Astrocyte (in vitro differentiated cells and primary cell): Measurements from ENCODE around the gene C17orf100. TPM values are rescaled to one million over a fixed set of nuclear protein-coding genes. Genes with fewer than 3 reads are reported as not detected.
"Not testable (repeated sequence)": the region's sequence is repeated elsewhere in the genome, so short reads cannot be mapped to it uniquely, and the experiment has no call there.

Experiments used
- DNase-seq: peaks from one replicate; pipeline ENCODE4 v3.0.0-alpha.2; 2010; ENCODE audit warnings: low read depth
- FAIRE-seq: peaks from 2 replicates; lab custom pipeline; 2011; peaks lifted over from hg19 to GRCh38; lab: Jason Lieb, UNC
- H2AFZ ChIP-seq: 2 replicates; pipeline ENCODE4 v1.6.0; 2012; ENCODE audit warnings: low read depth, low read length, inconsistent platforms
- H3K27ac ChIP-seq: 2 replicates; pipeline ENCODE4 v1.5.1; 2011; ENCODE audit warnings: low read depth, low read length, inconsistent platforms
- H3K27me3 ChIP-seq: 2 replicates; pipeline ENCODE4 v1.6.0; 2011; ENCODE audit warnings: low read length, inconsistent platforms; ENCODE audit not compliant: insufficient read depth
- H3K36me3 ChIP-seq: 2 replicates; pipeline ENCODE4 v1.5.1; 2011; ENCODE audit warnings: low read length, inconsistent platforms; ENCODE audit not compliant: insufficient read depth
- H3K4me1 ChIP-seq: 2 replicates; pipeline ENCODE4 v1.5.1; 2011; ENCODE audit warnings: low read length, inconsistent platforms; ENCODE audit not compliant: insufficient read depth
- H3K4me2 ChIP-seq: 2 replicates; pipeline ENCODE4 v1.6.0; 2012; ENCODE audit warnings: low read length, inconsistent platforms
- H3K4me3 ChIP-seq: 2 replicates; pipeline ENCODE4 v1.5.1; 2011; ENCODE audit warnings: low read depth, mild to moderate bottlenecking, low read length, inconsistent platforms; ENCODE audit not compliant: insufficient read depth
- H3K79me2 ChIP-seq: 2 replicates; pipeline ENCODE4 v1.6.0; 2012; ENCODE audit warnings: mild to moderate bottlenecking, low read length, inconsistent platforms; ENCODE audit not compliant: insufficient read depth
- H3K9ac ChIP-seq: 2 replicates; pipeline ENCODE4 v1.6.0; 2012; ENCODE audit warnings: mild to moderate bottlenecking, low read length, inconsistent platforms
- H3K9me3 ChIP-seq: 2 replicates; pipeline ENCODE4 v1.5.1; 2012; ENCODE audit warnings: low read depth, mild to moderate bottlenecking, low read length, inconsistent platforms; ENCODE audit not compliant: insufficient read depth
- H4K20me1 ChIP-seq: 2 replicates; pipeline ENCODE4 v1.6.0; 2012; ENCODE audit warnings: low read length, inconsistent platforms; ENCODE audit not compliant: insufficient read depth
- H3K27ac Mint-ChIP-seq: one replicate; pipeline ENCODE4 v1.8.0; 2021; ENCODE audit warnings: mild to moderate bottlenecking, mixed read lengths; ENCODE audit not compliant: unreplicated experiment
- H3K27me3 Mint-ChIP-seq: one replicate; pipeline ENCODE4 v1.8.0; 2021; ENCODE audit warnings: low read depth, mixed read lengths; ENCODE audit not compliant: unreplicated experiment
- H3K36me3 Mint-ChIP-seq: one replicate; pipeline ENCODE4 v1.8.0; 2021; ENCODE audit warnings: low read depth, mixed read lengths; ENCODE audit not compliant: unreplicated experiment
- H3K4me1 Mint-ChIP-seq: one replicate; pipeline ENCODE4 v1.8.0; 2021; ENCODE audit warnings: low read depth, mixed read lengths; ENCODE audit not compliant: unreplicated experiment
- H3K4me3 Mint-ChIP-seq: one replicate; pipeline ENCODE4 v1.8.0; 2021; ENCODE audit warnings: mild to moderate bottlenecking, moderate library complexity, mixed read lengths; ENCODE audit not compliant: unreplicated experiment
- H3K9me3 Mint-ChIP-seq: one replicate; pipeline ENCODE4 v1.8.0; 2021; ENCODE audit warnings: mild to moderate bottlenecking, mixed read lengths; ENCODE audit not compliant: unreplicated experiment
- EZH2 ChIP-seq: IDR thresholded peaks from 2 replicates; pipeline ENCODE4 v1.6.1; 2012; ENCODE audit warnings: mild to moderate bottlenecking, low read length, inconsistent platforms; ENCODE audit not compliant: insufficient read depth
- total RNA-seq: library from RNA; stranded (reverse); gene quantifications from 2 replicates; pipeline ENCODE4 v1.2.1, GENCODE V29; 2021
- TF ChIP-seq, protein P1 (sequence below): IDR thresholded peaks from 2 replicates; pipeline ENCODE4 v1.5.1; 2011; ENCODE audit warnings: low read depth, mild to moderate bottlenecking, inconsistent platforms, low read length, moderate library complexity; ENCODE audit not compliant: insufficient read depth

The C17orf100 gene
- total RNA-seq, 1 donor from 2014 or later, result 3.1 TPM

DNA sequence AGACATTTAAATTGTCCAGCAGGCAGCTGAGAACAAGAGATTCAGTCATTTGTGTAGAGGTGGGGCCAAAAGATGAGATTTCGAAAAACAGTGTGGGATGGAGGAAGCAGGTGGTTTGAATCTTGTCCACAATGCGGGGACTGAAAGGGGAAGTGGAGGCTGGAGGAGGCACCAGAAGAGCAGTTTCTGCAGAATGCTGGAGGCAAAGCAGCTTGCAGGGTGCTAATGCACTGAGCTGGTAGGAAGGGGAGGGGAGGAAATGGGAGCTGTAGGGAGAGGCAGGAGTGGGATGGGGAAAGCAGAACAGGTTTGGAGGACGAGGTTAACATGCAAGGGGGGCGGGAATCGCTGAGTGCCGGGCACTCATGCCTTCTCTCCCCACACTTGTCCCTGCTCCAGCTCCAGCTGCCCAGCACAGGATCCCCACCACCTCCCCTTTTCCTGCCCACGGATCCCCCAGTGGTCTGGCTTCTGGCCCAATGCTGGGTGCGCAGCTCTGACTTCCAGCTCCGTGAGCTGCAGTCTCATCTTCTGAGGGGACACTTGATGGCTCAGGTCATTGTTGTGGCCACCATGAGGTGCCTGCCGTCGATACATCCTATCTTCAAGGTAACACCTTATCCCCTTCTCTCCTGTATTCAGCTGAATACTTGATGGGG is 9.4 kb downstream of the C17orf100 start:
- Mint-ChIP-seq H3K27me3 (peaks cover 47% of the 10 kb centered on the region), H3K36me3 (no peaks in the 10 kb centered on the region), H3K27ac (no peak overlapping the region), H3K9me3 (peaks cover 2% of the 10 kb centered on the region), H3K4me1 (no peaks in the 10 kb centered on the region), H3K4me3 (no peak overlapping the region)
- no peaks in the 10 kb centered on the region for H3K79me2 ChIP-seq
- FAIRE-seq, result no peak
- no peak overlapping the region for H3K9ac ChIP-seq
- H4K20me1 ChIP-seq, result no peaks in the 10 kb centered on the region
- no peaks in the 10 kb centered on the region for H3K4me1 ChIP-seq
- H3K27ac ChIP-seq, result no peak overlapping the region
- H2AFZ ChIP-seq, result no peak overlapping the region
- no peak for DNase-seq
- H3K27me3 ChIP-seq, result peaks cover 25% of the 10 kb centered on the region
- H3K9me3 ChIP-seq, result no peaks in the 10 kb centered on the region
- no peaks in the 10 kb centered on the region for H3K36me3 ChIP-seq
- no peak overlapping the region for H3K4me2 ChIP-seq
- no peak overlapping the region for H3K4me3 ChIP-seq
- no peak for TF ChIP-seq EZH2
- TF ChIP-seq, protein P1, sequence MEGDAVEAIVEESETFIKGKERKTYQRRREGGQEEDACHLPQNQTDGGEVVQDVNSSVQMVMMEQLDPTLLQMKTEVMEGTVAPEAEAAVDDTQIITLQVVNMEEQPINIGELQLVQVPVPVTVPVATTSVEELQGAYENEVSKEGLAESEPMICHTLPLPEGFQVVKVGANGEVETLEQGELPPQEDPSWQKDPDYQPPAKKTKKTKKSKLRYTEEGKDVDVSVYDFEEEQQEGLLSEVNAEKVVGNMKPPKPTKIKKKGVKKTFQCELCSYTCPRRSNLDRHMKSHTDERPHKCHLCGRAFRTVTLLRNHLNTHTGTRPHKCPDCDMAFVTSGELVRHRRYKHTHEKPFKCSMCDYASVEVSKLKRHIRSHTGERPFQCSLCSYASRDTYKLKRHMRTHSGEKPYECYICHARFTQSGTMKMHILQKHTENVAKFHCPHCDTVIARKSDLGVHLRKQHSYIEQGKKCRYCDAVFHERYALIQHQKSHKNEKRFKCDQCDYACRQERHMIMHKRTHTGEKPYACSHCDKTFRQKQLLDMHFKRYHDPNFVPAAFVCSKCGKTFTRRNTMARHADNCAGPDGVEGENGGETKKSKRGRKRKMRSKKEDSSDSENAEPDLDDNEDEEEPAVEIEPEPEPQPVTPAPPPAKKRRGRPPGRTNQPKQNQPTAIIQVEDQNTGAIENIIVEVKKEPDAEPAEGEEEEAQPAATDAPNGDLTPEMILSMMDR, result no peak

- Histone ChIP-seq H3K79me2 (no peaks in the 10 kb centered on the region), H3K4me2 (no peak overlapping the region), H3K4me1 (no peaks in the 10 kb centered on the region), H4K20me1 (no peaks in the 10 kb centered on the region), H2AFZ (no peak overlapping the region), H3K27ac (no peak overlapping the region), H3K27me3 (peaks cover 25% of the 10 kb centered on the region), H3K4me3 (no peak overlapping the region), H3K36me3 (no peaks in the 10 kb centered on the region), H3K9ac (no peak overlapping the region), H3K9me3 (no peaks in the 10 kb centered on the region)
- Mint-ChIP-seq H3K4me3 (no peak overlapping the region), H3K4me1 (no peaks in the 10 kb centered on the region), H3K27me3 (peaks cover 44% of the 10 kb centered on the region), H3K9me3 (peaks cover 2% of the 10 kb centered on the region), H3K36me3 (no peaks in the 10 kb centered on the region), H3K27ac (peak overlapping the region; percentile 4)
- FAIRE-seq, result no peak
- TF ChIP-seq EZH2, result no peak
- TF ChIP-seq, protein P1, result no peak
- no peak for DNase-seq
Observed at GRCh38 chr17:6661464-6661848, 9.9 kb downstream of the C17orf100 start.

- not testable (repeated sequence) for H3K27ac ChIP-seq, H4K20me1 ChIP-seq, H3K4me3 Mint-ChIP-seq, H2AFZ ChIP-seq, H3K4me1 Mint-ChIP-seq, H3K36me3 ChIP-seq, H3K4me1 ChIP-seq, H3K9ac ChIP-seq, H3K36me3 Mint-ChIP-seq, H3K27ac Mint-ChIP-seq, H3K4me2 ChIP-seq, H3K4me3 ChIP-seq, FAIRE-seq, H3K9me3 ChIP-seq, H3K9me3 Mint-ChIP-seq, H3K79me2 ChIP-seq, DNase-seq
- peaks cover 41% of the 10 kb centered on the region for H3K27me3 Mint-ChIP-seq
- peaks cover 21% of the 10 kb centered on the region for H3K27me3 ChIP-seq
Observed at GRCh38 chr17:6663200-6663599, 11.6 kb downstream of the C17orf100 start.
